Cardiac muscle cell (in vitro differentiated cells and primary cell): ENCODE results near the gene MYOCD. TPM values are rescaled to one million over a fixed set of nuclear protein-coding genes. Genes with fewer than 3 reads are reported as not detected.

Experiments
- DNase-seq, 2 donors: peaks; one replicate each; pipeline versions ENCODE4 v3.0.0 to v3.0.0-alpha.2; 2010 to 2017; ENCODE audit warnings: low read depth in 1 of 2, low spot score in 1 of 2
- H3K27ac ChIP-seq: fragments of 200-600 bp; sonication (generic); 2 replicates; pipeline ENCODE4 v1.5.1; 2016
- H3K27me3 ChIP-seq: fragments of 200-600 bp; sonication (generic); 2 replicates; pipeline ENCODE4 v1.6.0; 2016; ENCODE audit warnings: control low read depth
- H3K36me3 ChIP-seq: fragments of 200-600 bp; sonication (generic); 2 replicates; pipeline ENCODE4 v1.5.1; 2016; ENCODE audit warnings: control low read depth
- H3K4me1 ChIP-seq: fragments of 200-600 bp; sonication (generic); 2 replicates; pipeline ENCODE4 v1.8.1; 2017; ENCODE audit warnings: low read depth, mild to moderate bottlenecking, mixed run types
- H3K4me3 ChIP-seq: fragments of 200-600 bp; sonication (generic); 2 replicates; pipeline ENCODE4 v1.5.1; 2016; ENCODE audit warnings: mild to moderate bottlenecking
- H3K9me3 ChIP-seq: fragments of 200-600 bp; sonication (generic); 2 replicates; pipeline ENCODE4 v1.5.1; 2017; ENCODE audit warnings: low read depth, mild to moderate bottlenecking, control low read depth
- polyA plus RNA-seq: library from polyadenylated mRNA; unstranded; fragments of >200 nt; fragmentation: Nextera tagmentation; extraction: Ambion mirVana; gene quantifications from 2 replicates; pipeline ENCODE4 v1.2.1, GENCODE V29; 2016
- total RNA-seq: library from RNA; depleted of rRNA; stranded (reverse); fragments of >200 nt; gene quantifications from 2 replicates; pipeline ENCODE4 v1.2.3, GENCODE V29; 2016
- TF ChIP-seq, protein P1 (sequence below): IDR thresholded peaks from 2 replicates; pipeline ENCODE4 v1.5.1; 2012; ENCODE audit warnings: low read depth, mild to moderate bottlenecking, low read length

Gene MYOCD
- total and polyA plus RNA-seq, 2 experiments from 2014 or later: 70.8 to 160 TPM

DNA sequence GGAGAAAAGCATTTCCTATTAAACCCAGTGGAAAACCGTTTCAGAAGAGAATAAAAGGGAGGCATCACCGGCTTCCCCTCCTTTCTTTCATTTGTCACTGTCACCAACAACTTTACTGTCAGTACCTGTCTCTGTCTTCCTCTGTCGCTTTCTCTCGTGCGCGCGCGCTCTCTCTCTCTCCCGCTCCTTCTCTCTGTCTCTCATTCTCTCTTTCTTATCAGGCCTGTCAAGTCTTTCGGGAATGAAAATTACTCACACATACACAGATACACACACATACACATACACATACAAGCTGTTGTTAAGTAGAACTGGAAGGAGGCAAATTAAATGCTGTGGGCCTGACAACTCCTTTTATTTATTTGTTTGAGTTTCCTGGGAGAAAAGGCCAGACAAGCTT is 17.6 kb downstream of the MYOCD start:
- H3K36me3 ChIP-seq: no peaks in the 10 kb centered on the region
- TF ChIP-seq, protein P1, sequence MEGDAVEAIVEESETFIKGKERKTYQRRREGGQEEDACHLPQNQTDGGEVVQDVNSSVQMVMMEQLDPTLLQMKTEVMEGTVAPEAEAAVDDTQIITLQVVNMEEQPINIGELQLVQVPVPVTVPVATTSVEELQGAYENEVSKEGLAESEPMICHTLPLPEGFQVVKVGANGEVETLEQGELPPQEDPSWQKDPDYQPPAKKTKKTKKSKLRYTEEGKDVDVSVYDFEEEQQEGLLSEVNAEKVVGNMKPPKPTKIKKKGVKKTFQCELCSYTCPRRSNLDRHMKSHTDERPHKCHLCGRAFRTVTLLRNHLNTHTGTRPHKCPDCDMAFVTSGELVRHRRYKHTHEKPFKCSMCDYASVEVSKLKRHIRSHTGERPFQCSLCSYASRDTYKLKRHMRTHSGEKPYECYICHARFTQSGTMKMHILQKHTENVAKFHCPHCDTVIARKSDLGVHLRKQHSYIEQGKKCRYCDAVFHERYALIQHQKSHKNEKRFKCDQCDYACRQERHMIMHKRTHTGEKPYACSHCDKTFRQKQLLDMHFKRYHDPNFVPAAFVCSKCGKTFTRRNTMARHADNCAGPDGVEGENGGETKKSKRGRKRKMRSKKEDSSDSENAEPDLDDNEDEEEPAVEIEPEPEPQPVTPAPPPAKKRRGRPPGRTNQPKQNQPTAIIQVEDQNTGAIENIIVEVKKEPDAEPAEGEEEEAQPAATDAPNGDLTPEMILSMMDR: no peak

DNA sequence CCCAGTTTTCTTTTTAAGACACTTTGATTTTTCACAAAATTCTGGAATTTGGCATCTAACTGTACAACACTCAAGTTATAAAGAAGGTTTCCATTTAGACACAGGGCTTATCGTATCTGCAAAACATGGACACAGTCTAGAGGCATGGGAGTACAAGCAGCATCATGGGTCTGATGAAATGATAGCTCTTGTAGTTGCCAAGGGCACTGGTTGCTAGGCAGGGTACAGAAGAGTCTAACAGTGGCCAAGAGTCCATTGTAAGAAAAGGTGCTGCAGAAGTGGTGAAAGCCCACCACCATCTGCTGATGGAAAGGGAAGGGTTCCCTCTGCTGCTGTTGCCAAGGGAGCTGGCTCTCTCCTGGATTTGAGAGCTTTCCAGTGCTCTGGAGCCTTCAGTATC is 20.8 kb downstream of the MYOCD start:
- no peak for DNase-seq
- Histone ChIP-seq H3K4me3 (no peak overlapping the region), H3K9me3 (no peaks in the 10 kb centered on the region), H3K4me1 (peaks cover 40% of the 10 kb centered on the region), H3K27me3 (no peaks in the 10 kb centered on the region), H3K36me3 (no peaks in the 10 kb centered on the region), H3K27ac (peak overlapping the region; percentile 29)
- TF ChIP-seq, protein P1: no peak

More for the DNA sequence above, 17.6 kb downstream of the MYOCD start:
- peaks cover 64% of the 10 kb centered on the region for H3K4me1 ChIP-seq
- H3K27me3 ChIP-seq: no peaks in the 10 kb centered on the region
- H3K9me3 ChIP-seq: no peaks in the 10 kb centered on the region
- H3K4me3 ChIP-seq: no peak overlapping the region
- peak overlapping the region; percentile 70 for H3K27ac ChIP-seq
- peak in 1 of 2 donors; percentile 15 for DNase-seq

GRCh38 chr17:12688382-12688781 is 22.7 kb downstream of the MYOCD start:
- Histone ChIP-seq H3K36me3 (no peaks in the 10 kb centered on the region), H3K9me3 (no peaks in the 10 kb centered on the region), H3K4me1 (peaks cover 23% of the 10 kb centered on the region), H3K4me3 (no peak overlapping the region), H3K27me3 (no peaks in the 10 kb centered on the region), H3K27ac (peak overlapping the region; percentile 63)
- TF ChIP-seq, protein P1: no peak
- no peak for DNase-seq

DNA sequence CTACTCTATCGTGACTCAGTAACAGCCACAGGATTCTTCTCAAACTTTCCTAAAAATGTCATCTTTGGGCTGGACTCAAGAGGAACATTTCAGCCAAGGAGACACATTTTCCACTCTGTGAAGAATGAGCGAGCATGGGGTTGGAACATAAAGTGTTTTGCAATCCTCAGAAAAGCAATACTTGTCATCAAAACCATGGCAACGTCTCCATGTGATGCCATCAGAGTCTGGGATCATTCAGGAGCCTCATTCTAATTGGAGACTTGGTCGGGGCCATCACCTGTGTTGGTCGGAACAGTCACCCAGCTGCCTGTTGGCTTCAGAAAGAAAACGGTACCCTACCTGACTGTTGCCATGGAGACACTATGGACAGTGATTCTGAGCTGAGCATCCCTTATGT is 25.5 kb downstream of the MYOCD start:
- peak in 1 of 2 donors; percentile 7 for DNase-seq
- no peak overlapping the region for H3K4me3 ChIP-seq
- H3K9me3 ChIP-seq: no peaks in the 10 kb centered on the region
- no peaks in the 10 kb centered on the region for H3K36me3 ChIP-seq
- no peaks in the 10 kb centered on the region for H3K27me3 ChIP-seq
- peaks cover 9% of the 10 kb centered on the region for H3K4me1 ChIP-seq
- TF ChIP-seq, protein P1: no peak
- H3K27ac ChIP-seq: peak overlapping the region; percentile 47

DNA sequence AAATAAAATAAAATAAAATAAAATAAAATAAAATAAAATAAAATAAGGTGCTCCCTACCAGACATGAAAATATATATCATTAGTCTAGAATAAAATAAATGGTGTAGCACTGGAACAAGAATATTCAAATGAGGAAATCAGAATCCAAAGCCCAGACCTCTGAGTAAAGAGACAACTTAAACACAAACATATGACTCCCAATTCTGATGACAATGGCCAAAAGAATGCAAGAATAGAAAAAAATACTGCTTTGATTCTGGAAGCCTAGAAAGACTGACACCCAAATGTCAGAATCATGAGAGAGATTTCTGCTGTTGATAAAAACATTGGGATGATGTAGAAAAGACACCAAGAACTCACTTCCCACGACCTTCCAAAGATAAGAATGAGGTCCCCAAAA is 27.9 kb downstream of the MYOCD start:
- Histone ChIP-seq H3K9me3 (no peaks in the 10 kb centered on the region), H3K4me3 (no peak overlapping the region), H3K4me1 (peaks cover 4% of the 10 kb centered on the region), H3K27ac (no peak overlapping the region), H3K27me3 (no peaks in the 10 kb centered on the region), H3K36me3 (no peaks in the 10 kb centered on the region)
- TF ChIP-seq, protein P1: no peak
- no peak for DNase-seq

DNA sequence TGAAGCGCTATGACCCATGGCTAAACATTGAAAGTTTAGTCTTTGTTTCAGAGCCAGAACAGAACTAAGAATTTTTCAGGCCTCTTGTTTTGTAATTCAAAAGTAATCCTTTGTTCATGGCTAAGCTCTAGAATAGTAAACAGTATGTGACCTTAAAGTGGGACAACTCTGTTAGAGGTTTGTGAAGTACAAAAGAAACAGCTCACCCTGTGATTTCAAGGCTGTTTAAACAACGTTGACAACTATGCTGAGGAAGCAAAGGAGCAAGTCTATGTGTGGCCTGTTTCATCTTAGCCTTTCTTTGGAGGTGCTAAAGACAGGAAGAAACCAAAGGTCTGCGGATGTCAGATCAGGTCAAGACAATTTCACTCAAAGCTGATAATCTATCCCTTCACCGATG is 40.4 kb downstream of the MYOCD start:
- H3K9me3 ChIP-seq: no peaks in the 10 kb centered on the region
- H3K4me1 ChIP-seq: peaks cover 38% of the 10 kb centered on the region
- DNase-seq: no peak
- H3K27ac ChIP-seq: peak overlapping the region; percentile 74
- no peaks in the 10 kb centered on the region for H3K27me3 ChIP-seq
- peaks cover 32% of the 10 kb centered on the region for H3K36me3 ChIP-seq
- TF ChIP-seq, protein P1: no peak
- no peak overlapping the region for H3K4me3 ChIP-seq
